Right cardiac atrium (tissue), 5 donors: ENCODE results near the gene KRTAP6-3. TPM values are rescaled to one million over a fixed set of nuclear protein-coding genes. Genes with fewer than 3 reads are reported as not detected.

Experiments used
- ATAC-seq, 2 donors: fragments of 200-7000 bp; cut with Tn5 transposase; one replicate each; pipeline versions ENCODE4 v1.8.0 to v1.9.1; 2020; ENCODE audit warnings: moderate library complexity in 2 of 2, mild to moderate bottlenecking in 1 of 2
- DNase-seq, 3 donors: peaks; one replicate each; pipeline ENCODE4 v3.0.0-alpha.2; 2020
- H3K27ac ChIP-seq: one replicate; pipeline ENCODE4 v1.5.1; 2013; ENCODE audit warnings: mild to moderate bottlenecking, low read length, control low read depth, moderate library complexity
- H3K27me3 ChIP-seq: one replicate; pipeline ENCODE4 v1.6.1; 2013; ENCODE audit not compliant: control insufficient read depth, insufficient read depth
- H3K4me1 ChIP-seq: one replicate; pipeline ENCODE4 v1.6.1; 2013; ENCODE audit warnings: low read length; ENCODE audit not compliant: control insufficient read depth, insufficient read depth
- H3K4me3 ChIP-seq: one replicate; pipeline ENCODE4 v1.5.1; 2013; ENCODE audit warnings: low read length, control low read depth
- H3K9me3 ChIP-seq: one replicate; pipeline ENCODE4 v1.6.1; 2013; ENCODE audit warnings: low read length; ENCODE audit not compliant: control insufficient read depth
- WGBS: extraction: QIAGEN DNeasy Blood & Tissue Kit; methylation state at CpG from one replicate; pipeline ENCODE4 v1.1.7; 2013; 5-methylcytosine and 5-hydroxymethylcytosine counted together
- intact Hi-C, 4 donors: fragments of 100-400 bp; cut with DNase I; formaldehyde crosslinking; loops; one replicate each; pipeline versions ENCODE4 v1.11.0 to v1.14.0; 2022 to 2023
- polyA plus RNA-seq: library from polyadenylated mRNA; stranded (reverse); fragments of 200-250 nt; gene quantifications from one replicate; pipeline ENCODE4 v1.2.3, GENCODE V29; 2013
- total RNA-seq, 4 donors: library from RNA; stranded (reverse); fragmentation: NEBNext Ultra II Directional; extraction: Animal tissue kit (Norgen Biotek cat#: 25700); gene quantifications; one replicate each; pipeline ENCODE4 v1.2.1, GENCODE V29; 2021
- donor health status: healthy with polysubstance abuse.
- donor health status: DM: no; HTN: yes; CAD: no.
- donor health status: DM: no; HTN: no; CAD: no.
- donor health status: DM: no; HTN: yes; CAD: no; lungs with severe emphysema.
- donor health status: DM: yes; HTN: yes; CAD: no.

Gene KRTAP6-3
- total and polyA plus RNA-seq, 5 donors, result not detected

DNA sequence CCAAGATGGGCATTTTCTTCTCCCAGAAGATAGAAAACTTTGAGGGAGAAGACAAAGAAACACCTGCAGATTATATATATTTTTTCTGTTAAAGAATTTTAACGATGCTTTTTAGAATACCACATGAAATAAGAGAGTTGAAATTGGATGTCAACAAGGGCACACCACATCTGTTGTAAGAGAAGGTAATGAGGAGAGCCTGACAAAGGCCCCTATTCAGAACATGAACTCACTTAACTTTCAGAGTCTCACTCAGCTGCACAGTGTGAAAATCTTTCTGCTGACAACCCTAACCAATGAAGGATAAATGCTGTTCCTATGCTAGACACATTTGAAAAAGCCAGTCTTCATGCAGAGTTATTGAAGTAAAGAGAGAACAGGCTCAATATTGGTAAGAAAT, 9.4 kb upstream of the KRTAP6-3 start:
- Histone ChIP-seq H3K9me3 (no peaks in the 10 kb centered on the region), H3K4me1 (no peaks in the 10 kb centered on the region), H3K4me3 (no peak overlapping the region), H3K27me3 (no peaks in the 10 kb centered on the region), H3K27ac (no peak overlapping the region)
- ATAC-seq, result no peak
- intact Hi-C loops, result no loop called here
- 55% methylated on average over 1 of the region's 1 CpG for WGBS
- DNase-seq, result no peak

DNA sequence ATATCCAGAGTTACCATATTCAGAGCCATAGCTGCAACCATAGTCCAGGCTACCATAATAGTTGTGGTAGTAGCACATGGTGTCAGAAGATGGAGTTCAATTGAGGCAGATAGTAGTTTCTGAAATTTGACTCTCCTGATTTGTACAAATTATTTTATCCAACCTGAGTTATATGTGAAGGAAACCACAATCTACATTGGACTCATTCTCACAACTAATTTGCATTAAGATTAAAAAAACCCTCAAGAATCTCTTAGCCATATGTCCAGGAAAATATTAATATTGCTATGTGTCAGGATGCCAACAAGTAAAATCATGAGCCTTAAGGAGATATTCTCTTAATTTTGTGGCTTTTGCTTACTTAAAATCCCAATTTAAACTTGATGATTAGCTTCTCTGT, 1.9 kb upstream of the KRTAP6-3 start, which contains the start of gene KRTAP22-2:
Gene KRTAP22-2 (minus strand): TSS at position 101 of the 400 bp plus-strand sequence.
- H3K27ac ChIP-seq, result no peak within 1 kb of the TSS
- DNase-seq (no peak), ATAC-seq (no peak)
- intact Hi-C loops, result no loop called here
- H3K4me3 ChIP-seq, result no peak within 1 kb of the TSS
- no peaks in the 10 kb centered on the region for H3K4me1 ChIP-seq
- H3K9me3 ChIP-seq, result no peaks in the 10 kb centered on the region
- H3K27me3 ChIP-seq, result no peaks in the 10 kb centered on the region

DNA sequence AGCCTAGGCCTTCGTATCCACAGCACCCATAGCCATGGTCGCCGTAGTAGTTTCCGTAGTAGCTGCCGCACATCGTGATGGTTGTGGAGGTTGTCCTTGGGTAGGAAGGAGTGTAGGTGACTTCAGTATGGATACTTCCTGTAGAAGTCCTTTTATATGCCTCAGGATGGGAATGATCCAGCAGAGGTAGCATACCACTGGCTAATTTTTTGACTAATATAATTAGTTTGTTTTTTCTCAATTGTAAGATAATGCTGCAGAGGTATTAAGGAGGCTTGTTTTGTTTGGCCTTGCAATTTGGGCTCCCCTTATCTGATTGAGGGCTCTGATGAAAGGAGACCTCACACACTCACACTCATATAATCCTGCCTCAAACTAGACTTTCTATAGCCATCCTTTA, 6.6 kb downstream of the KRTAP6-3 start, which contains the start of gene KRTAP6-2:
Gene KRTAP6-2 (minus strand): TSS at position 101 of the 400 bp plus-strand sequence. CDS start 28 bp downstream, at position 73.
- H3K27ac ChIP-seq, result no peak within 1 kb of the TSS
- ATAC-seq (no peak), DNase-seq (no peak)
- no peaks in the 10 kb centered on the region for H3K27me3 ChIP-seq
- WGBS, result 93% methylated on average over 6 of the region's 6 CpGs
- no peaks in the 10 kb centered on the region for H3K4me1 ChIP-seq
- H3K9me3 ChIP-seq, result no peaks in the 10 kb centered on the region
- intact Hi-C loops, result no loop called here
- H3K4me3 ChIP-seq, result no peak within 1 kb of the TSS

DNA sequence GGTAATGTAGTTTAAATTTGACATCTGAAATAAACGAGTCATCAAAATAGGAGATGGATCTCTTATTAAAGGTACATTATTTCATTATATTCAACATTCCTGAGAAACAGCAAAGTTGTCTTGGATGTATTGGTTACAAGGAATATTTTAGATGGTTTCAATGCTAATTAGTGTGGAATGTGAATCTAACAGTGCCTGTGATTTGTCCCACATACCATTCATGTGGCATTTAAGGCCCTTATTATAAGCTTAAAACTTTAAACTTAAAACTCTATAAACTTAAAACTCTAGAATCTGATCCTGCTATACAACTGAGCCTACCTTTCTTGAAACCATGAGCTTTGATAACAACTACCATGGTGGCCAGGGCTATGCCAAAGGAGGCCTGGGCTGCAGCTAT, 8.5 kb downstream of the KRTAP6-3 start, which contains the start of gene KRTAP22-1:
Gene KRTAP22-1 (plus strand): TSS at position 301 of the 400 bp plus-strand sequence.
- no peaks in the 10 kb centered on the region for H3K27me3 ChIP-seq
- intact Hi-C loops, result no loop called here
- H3K4me1 ChIP-seq, result no peaks in the 10 kb centered on the region
- no peak for ATAC-seq
- 39% methylated on average over 1 of the region's 1 CpG for WGBS
- no peak within 1 kb of the TSS for H3K27ac ChIP-seq
- no peak for DNase-seq
- no peak within 1 kb of the TSS for H3K4me3 ChIP-seq
- H3K9me3 ChIP-seq, result no peaks in the 10 kb centered on the region

DNA sequence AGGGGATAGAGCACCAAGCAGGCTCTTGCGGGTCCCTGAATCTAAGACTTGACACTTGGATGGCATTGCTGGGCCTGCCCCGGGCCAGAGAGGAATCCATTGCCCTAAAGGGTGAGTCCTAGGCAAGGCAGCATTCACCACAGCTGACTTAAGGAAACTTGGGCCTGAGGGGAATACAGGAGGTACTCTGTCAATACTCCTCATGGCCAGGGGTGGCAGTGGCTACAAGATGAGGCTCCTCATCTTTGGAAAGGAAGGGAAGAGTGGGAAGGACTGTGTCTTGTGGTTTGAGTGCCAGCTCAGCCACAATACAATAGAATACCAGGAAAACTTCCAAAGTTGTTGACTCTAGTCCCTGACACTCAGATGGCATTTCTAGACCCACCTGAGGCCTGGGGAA, 13.7 kb downstream of the KRTAP6-3 start:
- no peak for ATAC-seq

DNA sequence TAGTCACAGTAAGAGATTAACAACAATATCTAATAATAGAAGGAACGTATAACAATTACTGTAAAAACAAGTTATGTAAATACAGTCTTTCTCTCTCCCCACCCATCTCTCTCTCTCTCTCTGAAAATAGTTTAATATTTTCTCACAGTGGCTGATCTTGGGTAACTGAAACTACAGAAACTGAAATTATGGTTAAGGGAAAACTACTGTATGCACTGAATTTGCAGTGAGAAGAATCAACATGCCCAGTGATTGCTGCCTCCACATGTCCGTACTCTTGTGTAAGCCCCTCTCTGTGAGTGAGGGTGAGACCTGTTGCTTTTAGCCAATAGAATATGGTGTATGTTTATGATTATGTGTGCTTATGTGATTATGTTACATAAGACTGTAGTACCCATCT, 19.9 kb downstream of the KRTAP6-3 start:
- intact Hi-C loops, result no loop called here
- no peak for ATAC-seq
- WGBS, result 76% methylated on average over 2 of the region's 2 CpGs

More for the DNA sequence above, 13.7 kb downstream of the KRTAP6-3 start:
- no peak overlapping the region for H3K4me3 ChIP-seq
- intact Hi-C loops, result no loop called here
- no peaks in the 10 kb centered on the region for H3K9me3 ChIP-seq
- no peaks in the 10 kb centered on the region for H3K27me3 ChIP-seq
- H3K27ac ChIP-seq, result no peak overlapping the region
- DNase-seq, result no peak
- H3K4me1 ChIP-seq, result no peaks in the 10 kb centered on the region
- 89% methylated on average over 2 of the region's 2 CpGs for WGBS

DNA sequence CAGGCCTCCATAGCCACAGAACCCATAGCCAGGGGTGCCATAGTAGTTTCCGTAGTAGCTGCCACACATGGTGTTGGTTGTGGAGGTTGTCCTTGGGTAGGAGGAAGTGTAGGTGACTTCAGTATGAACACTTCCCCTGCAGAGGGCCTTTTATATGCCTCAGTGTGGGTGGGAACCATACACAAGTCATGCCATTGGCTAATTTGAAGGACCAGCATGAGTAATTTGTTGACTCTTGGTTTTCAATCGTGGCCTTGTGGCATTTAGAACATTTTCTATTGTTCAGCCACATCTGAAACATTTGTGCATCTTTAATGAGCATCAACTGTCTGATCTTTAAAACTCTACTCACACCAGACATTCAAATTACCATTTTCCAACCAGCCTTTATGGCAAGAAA, 21.6 kb downstream of the KRTAP6-3 start, which contains the start of gene KRTAP6-1:
Gene KRTAP6-1 (minus strand): TSS at position 95 of the 400 bp plus-strand sequence. CDS start 26 bp downstream, at position 69.
- ATAC-seq (no peak), DNase-seq (no peak)
- 69% methylated on average over 2 of the region's 2 CpGs for WGBS
- H3K27ac ChIP-seq, result no peak within 1 kb of the TSS
- no peaks in the 10 kb centered on the region for H3K27me3 ChIP-seq
- H3K4me3 ChIP-seq, result no peak within 1 kb of the TSS
- intact Hi-C loops, result no loop called here
- no peaks in the 10 kb centered on the region for H3K9me3 ChIP-seq
- no peaks in the 10 kb centered on the region for H3K4me1 ChIP-seq

More for the DNA sequence above, 19.9 kb downstream of the KRTAP6-3 start:
- H3K4me3 ChIP-seq, result no peak overlapping the region
- no peaks in the 10 kb centered on the region for H3K27me3 ChIP-seq
- DNase-seq, result no peak
- no peak overlapping the region for H3K27ac ChIP-seq
- H3K9me3 ChIP-seq, result no peaks in the 10 kb centered on the region
- no peaks in the 10 kb centered on the region for H3K4me1 ChIP-seq

DNA sequence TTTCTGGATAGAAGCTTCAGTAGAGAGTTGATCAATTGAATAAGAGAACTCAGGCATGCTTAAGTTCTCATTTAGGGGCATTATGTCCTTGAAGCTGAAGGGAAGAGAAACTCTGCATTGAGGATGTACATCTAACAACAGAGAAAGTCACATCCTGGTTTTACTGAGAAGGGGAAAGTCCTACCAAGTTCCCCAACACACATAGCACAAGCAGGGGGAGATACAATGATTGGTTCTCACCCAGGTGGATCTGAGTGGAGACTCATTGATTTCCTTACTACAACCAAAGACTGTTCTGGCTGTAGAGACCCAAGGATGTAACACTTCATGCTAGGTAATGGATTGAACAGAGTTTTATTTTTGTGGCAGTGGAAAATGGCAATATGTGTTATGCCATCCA, 23.0 kb downstream of the KRTAP6-3 start:
- Histone ChIP-seq H3K27ac (no peak overlapping the region), H3K4me1 (no peaks in the 10 kb centered on the region), H3K27me3 (no peaks in the 10 kb centered on the region), H3K9me3 (no peaks in the 10 kb centered on the region), H3K4me3 (no peak overlapping the region)
- ATAC-seq (no peak), DNase-seq (no peak)
- intact Hi-C loops, result no loop called here

DNA sequence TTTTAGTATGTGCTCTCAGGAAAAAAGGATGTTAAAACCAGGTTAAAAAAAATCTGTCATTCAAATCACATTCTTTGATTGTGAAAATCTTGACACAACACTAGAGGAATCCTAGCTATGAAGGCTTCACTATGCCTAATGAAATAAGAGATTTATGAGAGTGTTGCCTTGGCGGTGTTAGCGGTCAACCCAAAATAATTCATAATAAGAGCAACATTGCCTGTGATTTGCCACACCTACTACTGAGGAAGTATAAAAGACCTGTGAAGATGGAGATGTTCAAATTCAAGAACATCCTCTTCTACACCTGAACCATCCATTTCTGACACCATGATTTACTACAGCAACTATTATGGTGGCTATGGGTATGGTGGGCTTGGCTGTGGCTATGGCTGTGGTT, 23.9 kb downstream of the KRTAP6-3 start, which contains the start of gene KRTAP20-1:
Gene KRTAP20-1 (plus strand): TSS at position 301 of the 400 bp plus-strand sequence. CDS start 30 bp downstream, at position 331.
- no peak for DNase-seq
- Histone ChIP-seq H3K4me3 (no peak within 1 kb of the TSS), H3K27ac (no peak within 1 kb of the TSS), H3K27me3 (no peaks in the 10 kb centered on the region), H3K4me1 (no peaks in the 10 kb centered on the region), H3K9me3 (no peaks in the 10 kb centered on the region)
- intact Hi-C loops, result no loop called here
- ATAC-seq, result no peak
- 94% methylated on average over 2 of the region's 2 CpGs for WGBS

DNA sequence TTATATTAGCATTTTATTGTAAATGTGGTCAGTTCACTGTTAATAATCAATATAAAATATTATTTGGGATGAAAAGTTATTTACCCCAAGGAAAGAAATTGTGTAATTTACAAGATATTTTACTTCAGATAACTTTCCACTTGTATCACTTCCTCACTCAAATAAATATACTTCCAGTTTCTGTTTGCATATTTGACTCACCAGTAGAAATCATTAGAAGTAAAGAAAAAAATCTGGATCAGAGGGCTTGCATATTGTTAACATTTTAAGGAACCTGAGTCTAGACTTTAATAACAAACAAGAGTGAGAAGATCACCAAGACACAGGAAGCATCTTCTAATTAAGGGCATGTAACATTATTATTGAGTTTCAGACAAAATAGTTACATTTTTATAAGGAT, 27.8 kb downstream of the KRTAP6-3 start:
- no peak overlapping the region for H3K27ac ChIP-seq
- no peaks in the 10 kb centered on the region for H3K27me3 ChIP-seq
- H3K9me3 ChIP-seq, result no peaks in the 10 kb centered on the region
- no peaks in the 10 kb centered on the region for H3K4me1 ChIP-seq
- H3K4me3 ChIP-seq, result no peak overlapping the region
- no peak for DNase-seq
- ATAC-seq, result no peak
- intact Hi-C loops, result no loop called here

DNA sequence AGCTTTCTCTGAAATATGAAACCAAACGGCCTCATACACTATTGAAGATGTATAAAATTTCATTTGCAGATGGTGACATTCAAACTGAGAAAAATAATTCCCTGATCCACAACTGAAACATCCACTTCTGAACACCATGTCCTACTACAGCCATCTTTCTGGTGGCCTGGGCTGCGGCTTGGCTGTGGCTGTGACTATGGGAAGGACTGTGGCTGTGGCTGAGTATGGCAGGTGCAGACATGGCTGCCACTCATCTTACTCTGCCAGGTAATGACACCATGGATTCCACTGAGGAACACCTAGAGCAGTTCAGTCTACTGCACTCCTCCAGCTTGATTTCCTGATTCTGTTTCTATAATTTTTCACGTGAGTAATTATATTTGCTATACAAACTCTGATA, 28.3 kb downstream of the KRTAP6-3 start, which contains the start of gene KRTAP20-4:
Gene KRTAP20-4 (plus strand): TSS at position 106 of the 400 bp plus-strand sequence.
- no peaks in the 10 kb centered on the region for H3K4me1 ChIP-seq
- no peak within 1 kb of the TSS for H3K4me3 ChIP-seq
- no peak within 1 kb of the TSS for H3K27ac ChIP-seq
- H3K27me3 ChIP-seq, result no peaks in the 10 kb centered on the region
- DNase-seq, result peak in 1 of 3 donors; percentile 7
- no peaks in the 10 kb centered on the region for H3K9me3 ChIP-seq
- no peak for ATAC-seq
- intact Hi-C loops, result no loop called here
- WGBS, result 84% methylated on average over 3 of the region's 3 CpGs

DNA sequence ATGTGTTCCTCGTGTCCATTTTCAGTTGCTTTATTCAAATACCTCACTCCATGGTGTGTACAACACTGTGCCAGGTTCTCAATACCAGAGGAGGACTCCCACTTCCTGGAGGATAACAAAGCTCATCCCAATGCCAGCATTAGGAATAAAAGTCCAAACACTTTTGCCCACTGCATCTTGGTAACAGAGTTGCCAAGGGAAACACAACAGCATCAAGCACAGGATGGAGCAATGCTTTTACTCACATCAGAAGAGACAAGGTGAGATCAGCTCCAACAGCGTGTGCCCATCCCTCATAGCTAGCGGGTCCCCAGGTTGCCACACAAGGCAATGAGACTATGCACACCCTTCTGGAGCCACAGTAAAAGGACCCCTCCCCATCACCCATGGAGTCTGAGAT, 31.1 kb downstream of the KRTAP6-3 start:
- H3K4me3 ChIP-seq, result no peak overlapping the region
- no peaks in the 10 kb centered on the region for H3K9me3 ChIP-seq
- intact Hi-C loops, result no loop called here
- 86% methylated on average over 3 of the region's 3 CpGs for WGBS
- no peak overlapping the region for H3K27ac ChIP-seq
- H3K4me1 ChIP-seq, result no peaks in the 10 kb centered on the region
- ATAC-seq, result no peak
- no peak for DNase-seq
- H3K27me3 ChIP-seq, result no peaks in the 10 kb centered on the region
